AG09319 (cell line): ENCODE results near the gene ZMYM4.

Experiments
- DNase-seq: peaks from one replicate; pipeline ENCODE4 v3.0.0-alpha.2; 2010; ENCODE audit warnings: low read depth; ENCODE audit errors: extremely low read depth
- TF ChIP-seq, protein P1 (sequence below): IDR thresholded peaks from 2 replicates; pipeline ENCODE4 v1.5.1; 2011; ENCODE audit warnings: low read depth, mild to moderate bottlenecking, inconsistent platforms, low read length, moderate library complexity

Gene ZMYM4

GRCh38 chr1:35382107-35382506, 113.6 kb downstream of the ZMYM4 start:
- TF ChIP-seq, protein P1, sequence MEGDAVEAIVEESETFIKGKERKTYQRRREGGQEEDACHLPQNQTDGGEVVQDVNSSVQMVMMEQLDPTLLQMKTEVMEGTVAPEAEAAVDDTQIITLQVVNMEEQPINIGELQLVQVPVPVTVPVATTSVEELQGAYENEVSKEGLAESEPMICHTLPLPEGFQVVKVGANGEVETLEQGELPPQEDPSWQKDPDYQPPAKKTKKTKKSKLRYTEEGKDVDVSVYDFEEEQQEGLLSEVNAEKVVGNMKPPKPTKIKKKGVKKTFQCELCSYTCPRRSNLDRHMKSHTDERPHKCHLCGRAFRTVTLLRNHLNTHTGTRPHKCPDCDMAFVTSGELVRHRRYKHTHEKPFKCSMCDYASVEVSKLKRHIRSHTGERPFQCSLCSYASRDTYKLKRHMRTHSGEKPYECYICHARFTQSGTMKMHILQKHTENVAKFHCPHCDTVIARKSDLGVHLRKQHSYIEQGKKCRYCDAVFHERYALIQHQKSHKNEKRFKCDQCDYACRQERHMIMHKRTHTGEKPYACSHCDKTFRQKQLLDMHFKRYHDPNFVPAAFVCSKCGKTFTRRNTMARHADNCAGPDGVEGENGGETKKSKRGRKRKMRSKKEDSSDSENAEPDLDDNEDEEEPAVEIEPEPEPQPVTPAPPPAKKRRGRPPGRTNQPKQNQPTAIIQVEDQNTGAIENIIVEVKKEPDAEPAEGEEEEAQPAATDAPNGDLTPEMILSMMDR, result no peak
- DNase-seq, result no peak

GRCh38 chr1:35386290-35386689, 117.8 kb downstream of the ZMYM4 start:
- TF ChIP-seq, protein P1, result no peak
- DNase-seq, result no peak

GRCh38 chr1:35386959-35387358, 118.5 kb downstream of the ZMYM4 start:
- TF ChIP-seq, protein P1, result no peak
- no peak for DNase-seq

- no peak for DNase-seq
Observed at GRCh38 chr1:35390600-35391494, 122.3 kb downstream of the ZMYM4 start.

DNA sequence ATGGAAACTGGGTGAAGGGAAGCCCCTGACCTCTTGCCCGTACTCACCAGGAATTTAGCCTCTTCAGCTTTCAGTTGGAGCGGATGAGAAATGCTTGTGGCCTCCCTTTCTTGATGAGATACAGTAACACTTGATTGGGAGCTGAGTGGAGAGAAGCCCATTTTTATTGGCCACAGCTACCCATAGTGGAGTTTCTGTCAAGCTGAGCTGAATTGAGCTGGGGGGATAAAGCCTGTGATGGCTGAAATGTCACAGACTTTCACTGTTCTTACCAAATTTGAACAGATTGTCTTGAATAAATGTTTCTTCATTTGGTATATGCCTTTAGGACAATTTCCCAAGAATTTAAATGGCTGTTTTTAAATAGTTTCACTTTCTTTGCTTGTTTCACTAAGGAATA, 125.9 kb downstream of the ZMYM4 start:
- no peak for DNase-seq
- TF ChIP-seq, protein P1, result no peak

More at GRCh38 chr1:35390600-35391494, 122.3 kb downstream of the ZMYM4 start:
- TF ChIP-seq, protein P1, result no peak

GRCh38 chr1:35398739-35399138, 130.2 kb downstream of the ZMYM4 start:
- TF ChIP-seq, protein P1, result no peak

DNA sequence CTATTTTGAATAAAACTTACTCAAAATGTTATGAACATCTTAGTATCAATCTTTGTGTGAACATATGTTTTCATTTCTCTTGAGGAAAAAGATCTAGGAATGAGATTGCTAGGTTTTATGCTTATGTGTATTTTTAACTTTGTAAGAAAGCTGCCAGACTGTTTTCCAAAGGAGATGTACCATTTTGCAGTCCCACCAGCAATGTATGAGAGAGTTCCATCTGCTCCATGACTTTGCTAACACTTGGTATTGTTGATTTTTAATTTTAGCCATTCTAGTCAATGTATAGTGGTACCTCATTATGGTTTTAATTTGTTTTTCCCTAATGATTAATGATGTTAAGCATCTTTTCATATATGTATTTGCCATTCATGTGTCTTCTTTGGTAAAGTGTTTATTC, 132.5 kb downstream of the ZMYM4 start:
- TF ChIP-seq, protein P1, result no peak

More at GRCh38 chr1:35398739-35399138, 130.2 kb downstream of the ZMYM4 start:
- DNase-seq, result no peak

More for the DNA sequence above, 132.5 kb downstream of the ZMYM4 start:
- DNase-seq, result no peak
